Coronary artery (tissue), 2 donors: ENCODE measurements around the gene ERH.

Experiments used
- DNase-seq: peaks from one replicate; pipeline ENCODE4 v3.0.0-alpha.2; 2017; ENCODE audit warnings: low spot score
- H3K27ac ChIP-seq, 2 donors: fragments of 200-600 bp; sonication (generic); one replicate each; pipeline ENCODE4 v1.5.1; 2016 to 2019
- H3K4me3 ChIP-seq: fragments of 200-600 bp; sonication (generic); 2 replicates; pipeline ENCODE4 v1.5.1; 2016; ENCODE audit warnings: mild to moderate bottlenecking, moderate library complexity
- TF ChIP-seq, protein P1 (sequence below): fragments of 200-600 bp; sonication (generic); IDR thresholded peaks from one replicate; pipeline ENCODE4 v1.5.1; 2019; ENCODE audit warnings: antibody characterized with exemption

ERH gene

DNA sequence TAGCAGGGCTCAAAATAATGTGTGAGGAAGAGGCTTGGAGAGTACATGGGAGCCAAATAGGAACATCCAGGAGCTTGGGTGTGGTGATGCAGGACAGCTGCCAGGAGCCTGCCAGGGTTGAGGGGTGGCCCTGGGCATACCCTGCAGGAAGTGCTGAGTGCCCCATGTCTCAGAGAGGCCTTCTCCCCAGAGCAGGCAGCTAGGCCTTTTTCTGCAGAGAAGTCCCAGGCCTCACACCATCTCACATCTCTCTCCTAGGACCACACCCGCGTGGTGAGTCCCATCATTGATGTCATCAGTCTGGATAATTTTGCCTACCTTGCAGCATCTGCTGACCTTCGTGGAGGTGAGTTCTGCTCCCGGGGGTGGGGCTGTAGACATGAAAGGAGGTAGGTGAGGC is 66.9 kb downstream of the ERH start:
- H3K27ac ChIP-seq = no peak overlapping the region
- no peak overlapping the region for H3K4me3 ChIP-seq
- TF ChIP-seq, protein P1, sequence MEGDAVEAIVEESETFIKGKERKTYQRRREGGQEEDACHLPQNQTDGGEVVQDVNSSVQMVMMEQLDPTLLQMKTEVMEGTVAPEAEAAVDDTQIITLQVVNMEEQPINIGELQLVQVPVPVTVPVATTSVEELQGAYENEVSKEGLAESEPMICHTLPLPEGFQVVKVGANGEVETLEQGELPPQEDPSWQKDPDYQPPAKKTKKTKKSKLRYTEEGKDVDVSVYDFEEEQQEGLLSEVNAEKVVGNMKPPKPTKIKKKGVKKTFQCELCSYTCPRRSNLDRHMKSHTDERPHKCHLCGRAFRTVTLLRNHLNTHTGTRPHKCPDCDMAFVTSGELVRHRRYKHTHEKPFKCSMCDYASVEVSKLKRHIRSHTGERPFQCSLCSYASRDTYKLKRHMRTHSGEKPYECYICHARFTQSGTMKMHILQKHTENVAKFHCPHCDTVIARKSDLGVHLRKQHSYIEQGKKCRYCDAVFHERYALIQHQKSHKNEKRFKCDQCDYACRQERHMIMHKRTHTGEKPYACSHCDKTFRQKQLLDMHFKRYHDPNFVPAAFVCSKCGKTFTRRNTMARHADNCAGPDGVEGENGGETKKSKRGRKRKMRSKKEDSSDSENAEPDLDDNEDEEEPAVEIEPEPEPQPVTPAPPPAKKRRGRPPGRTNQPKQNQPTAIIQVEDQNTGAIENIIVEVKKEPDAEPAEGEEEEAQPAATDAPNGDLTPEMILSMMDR = no peak
- DNase-seq = no peak
